ENCODE results near the gene CIDEB. TPM values are rescaled to one million over a fixed set of nuclear protein-coding genes. Genes with fewer than 3 reads are reported as not detected.

Gene CIDEB
- total and polyA plus RNA-seq, 2 donors (not counting 1 experiment from before 2014, with no cell fraction given) = 26.2 to 32.8 TPM

GRCh38 chr14:24259282-24260025, 48.3 kb downstream of the CIDEB start:
- no peaks in the 10 kb centered on the region for H3K27me3 ChIP-seq (replicated peaks in 1 of 4; ENCODE audit: control extremely low read depth in 1 of 4, control insufficient read depth in 3 of 4, insufficient read depth in 4 of 4, low read length in 3 of 4)
- ATAC-seq (ENCODE audit: low read depth) (no peak), DNase-seq (no peak)
- no peaks in the 10 kb centered on the region for H3K9me3 Mint-ChIP-seq (ENCODE audit: insufficient read depth)
- no peaks in the 10 kb centered on the region for H3K9me3 ChIP-seq (ENCODE audit: control extremely low read depth in 1 of 3, control insufficient read depth in 2 of 3, insufficient read depth in 1 of 3, low read length in 2 of 3)
- H3K4me1 Mint-ChIP-seq = no peaks in the 10 kb centered on the region
- no peaks in the 10 kb centered on the region for H3K27me3 Mint-ChIP-seq
- no peak overlapping the region for H3K9ac ChIP-seq (ENCODE audit: low read length)
- peaks cover 0 to 14% of the 10 kb centered on the region in 2 experiments for H3K36me3 ChIP-seq (replicated peaks in 1 of 2; ENCODE audit: control extremely low read depth in 1 of 2, control insufficient read depth in 1 of 2, extremely low read depth in 1 of 2, insufficient read depth in 2 of 2, low read length in 1 of 2)
- no peak overlapping the region for H3K4me2 ChIP-seq (replicated peaks; ENCODE audit: low read depth, low read length, poor library complexity, severe bottlenecking)
- TF ChIP-seq EZH2 (IDR thresholded peaks at IDR 0.05; ENCODE audit: borderline replicate concordance, insufficient read depth, low read depth, low read length, poor library complexity, severe bottlenecking) (no peak), CTCF (IDR thresholded peaks at IDR 0.05) (no peak)
- H3K27ac ChIP-seq (ENCODE audit: low read length in 2 of 2) = no peak overlapping the region
- no peaks in the 10 kb centered on the region for H3K4me1 ChIP-seq (ENCODE audit: control insufficient read depth in 2 of 2, insufficient read depth in 2 of 2, low read length in 2 of 2)
- H2AFZ ChIP-seq (ENCODE audit: insufficient read depth, low read depth, low read length, poor library complexity, severe bottlenecking) = no peak overlapping the region
- H3K27ac Mint-ChIP-seq = no peak overlapping the region
- WGBS (ENCODE audit: insufficient coverage) = 95% methylated on average over 16 of the region's 16 CpGs
- no peaks in the 10 kb centered on the region for H3K79me2 ChIP-seq (ENCODE audit: control insufficient read depth, insufficient read depth, low read length)
- no peaks in the 10 kb centered on the region for H4K20me1 ChIP-seq (ENCODE audit: control insufficient read depth, insufficient read depth, low read length, poor library complexity, severe bottlenecking)
- H3K4me3 Mint-ChIP-seq = no peak overlapping the region
- ChIA-PET CTCF (no interaction called here), POLR2A (no interaction called here)
- H3K4me3 ChIP-seq (ENCODE audit: control extremely low read depth in 1 of 5, extremely low read depth in 1 of 5, insufficient read depth in 1 of 5, low read depth in 2 of 5, low read length in 4 of 5) = no peak overlapping the region
- intact Hi-C loops (cut with micrococcal nuclease) = no loop called here

GRCh38 chr14:24258548-24259265, 49.1 kb downstream of the CIDEB start:
- no peak for DNase-seq
- Histone ChIP-seq H3K4me2 (replicated peaks; ENCODE audit: low read depth, low read length, poor library complexity, severe bottlenecking) (no peak overlapping the region), H2AFZ (ENCODE audit: insufficient read depth, low read depth, low read length, poor library complexity, severe bottlenecking) (no peak overlapping the region), H3K36me3 (replicated peaks in 1 of 2; ENCODE audit: control extremely low read depth in 1 of 2, control insufficient read depth in 1 of 2, extremely low read depth in 1 of 2, insufficient read depth in 2 of 2, low read length in 1 of 2) (peaks cover 0 to 21% of the 10 kb centered on the region in 2 experiments), H3K4me1 (ENCODE audit: control insufficient read depth in 2 of 2, insufficient read depth in 2 of 2, low read length in 2 of 2) (no peaks in the 10 kb centered on the region), H3K4me3 (ENCODE audit: control extremely low read depth in 1 of 5, extremely low read depth in 1 of 5, insufficient read depth in 1 of 5, low read depth in 2 of 5, low read length in 4 of 5) (no peak overlapping the region), H3K9ac (ENCODE audit: low read length) (no peak overlapping the region), H3K27me3 (replicated peaks in 1 of 4; ENCODE audit: control extremely low read depth in 1 of 4, control insufficient read depth in 3 of 4, insufficient read depth in 4 of 4, low read length in 3 of 4) (no peaks in the 10 kb centered on the region), H4K20me1 (ENCODE audit: control insufficient read depth, insufficient read depth, low read length, poor library complexity, severe bottlenecking) (no peaks in the 10 kb centered on the region), H3K27ac (ENCODE audit: low read length in 2 of 2) (no peak overlapping the region), H3K9me3 (ENCODE audit: control extremely low read depth in 1 of 3, control insufficient read depth in 2 of 3, insufficient read depth in 1 of 3, low read length in 2 of 3) (no peaks in the 10 kb centered on the region), H3K79me2 (ENCODE audit: control insufficient read depth, insufficient read depth, low read length) (no peaks in the 10 kb centered on the region)
- H3K9me3 Mint-ChIP-seq (ENCODE audit: insufficient read depth) = no peaks in the 10 kb centered on the region
- H3K4me3 Mint-ChIP-seq = no peak overlapping the region
- TF ChIP-seq EZH2 (IDR thresholded peaks at IDR 0.05; ENCODE audit: borderline replicate concordance, insufficient read depth, low read depth, low read length, poor library complexity, severe bottlenecking) (no peak), CTCF (IDR thresholded peaks at IDR 0.05) (no peak)
- CTCF ChIA-PET = no interaction called here
- H3K27me3 Mint-ChIP-seq = no peaks in the 10 kb centered on the region
- WGBS (ENCODE audit: insufficient coverage) = 96% methylated on average over 18 of the region's 18 CpGs
- POLR2A ChIA-PET = interaction anchor here (0.6 kb wide), 1 partner anchor 24 kb away, joined by 5 read pairs; no protein-coding TSS in a partner anchor
- no peak overlapping the region for H3K27ac Mint-ChIP-seq
- H3K4me1 Mint-ChIP-seq = no peaks in the 10 kb centered on the region
- intact Hi-C loops (cut with micrococcal nuclease) = no loop called here
- ATAC-seq (ENCODE audit: low read depth) = no peak

Measured in B cell (primary cell).